Suprapubic skin (tissue), 4 donors: Measurements from ENCODE around the gene CGB5.

Experiments used
- CTCF ChIP-seq, 2 donors: fragments of 200-600 bp in 1 of 2; fragments of 450-650 bp in 1 of 2; sonication (generic) in 1 of 2; IDR thresholded peaks; one replicate each; pipeline ENCODE4 v1.5.1; 2016 to 2019; ENCODE audit warnings: antibody characterized with exemption in 2 of 2, mild to moderate bottlenecking in 1 of 2, moderate library complexity in 1 of 2
- EP300 ChIP-seq: sonication (generic); formaldehyde crosslinking; IDR thresholded peaks from one replicate; pipeline ENCODE4 v1.6.1; 2017; ENCODE audit warnings: antibody characterized with exemption
- POLR2A ChIP-seq, 2 donors: fragments of 450-650 bp; IDR thresholded peaks; one replicate each; pipeline ENCODE4 v1.6.1; 2017; ENCODE audit warnings: antibody characterized with exemption in 2 of 2, mild to moderate bottlenecking in 2 of 2, moderate library complexity in 2 of 2
- POLR2AphosphoS5 ChIP-seq, 3 donors: sonication (generic); formaldehyde crosslinking; IDR thresholded peaks; one replicate each; pipeline ENCODE4 v1.6.1; 2017; ENCODE audit warnings: antibody characterized with exemption in 3 of 3

- no peak for TF ChIP-seq CTCF (IDR thresholded peaks at IDR 0.05)
- no peak for TF ChIP-seq POLR2A (IDR thresholded peaks at IDR 0.05)
- TF ChIP-seq POLR2AphosphoS5 (IDR thresholded peaks at IDR 0.05): no peak
- no peak for TF ChIP-seq EP300
These were observed 26.5 kb upstream of the CGB5 start, which contains the start of gene LHB for GRCh38 chr19:49017041-49017665.
